H1 (cell line): ENCODE data around the gene CNR2. TPM values are rescaled to one million over a fixed set of nuclear protein-coding genes. Genes with fewer than 3 reads are reported as not detected.

Experiments used
- CTCF ChIA-PET: fragments of 300-600 bp; sonication (Branson Sonifier 250); formaldehyde crosslinking; loops from one replicate; lab custom pipeline; 2021; ENCODE audit not compliant: partially characterized antibody; lab: Charles Lee
- POLR2A ChIA-PET: fragments of 300-600 bp; sonication (Branson Sonifier 250); formaldehyde crosslinking; loops from one replicate; lab custom pipeline; 2021; ENCODE audit warnings: inconsistent platforms; ENCODE audit not compliant: partially characterized antibody; lab: Charles Lee
- DNase-seq, 2 experiments: peaks; one replicate each; pipeline versions ENCODE4 v3.0.0 to v3.0.0-alpha.2; 2010 to 2022; ENCODE audit warnings: low spot score in 2 of 2, low read depth in 1 of 2, mixed read lengths in 1 of 2
- FAIRE-seq: peaks from 2 replicates; lab custom pipeline; 2011; peaks lifted over from hg19 to GRCh38; lab: Jason Lieb, UNC
- H2AFZ ChIP-seq: 2 replicates; pipeline ENCODE4 v1.8.1; 2012; ENCODE audit warnings: low read length, inconsistent platforms
- H2AK5ac ChIP-seq: 2 replicates; pipeline ENCODE4 v1.6.1; 2013; ENCODE audit warnings: low read depth, low read length
- H2BK120ac ChIP-seq: replicated peaks from 2 replicates; pipeline ENCODE3; 2013; ENCODE audit warnings: low read depth, low read length, inconsistent platforms
- H2BK12ac ChIP-seq: 2 replicates; pipeline ENCODE4 v1.6.1; 2013; ENCODE audit warnings: low read depth, low read length
- H2BK15ac ChIP-seq: 2 replicates; pipeline ENCODE4 v1.6.1; 2013; ENCODE audit warnings: low read length
- H2BK20ac ChIP-seq: 2 replicates; pipeline ENCODE4 v1.6.1; 2013; ENCODE audit warnings: low read length
- H2BK5ac ChIP-seq: 2 replicates; pipeline ENCODE4 v1.6.1; 2013; ENCODE audit warnings: low read depth, low read length
- H3K14ac ChIP-seq: 2 replicates; pipeline ENCODE4 v1.6.1; 2013; ENCODE audit warnings: inconsistent platforms; ENCODE audit not compliant: insufficient read length
- H3K18ac ChIP-seq: 2 replicates; pipeline ENCODE4 v1.6.1; 2013; ENCODE audit warnings: low read length; ENCODE audit errors: extremely low read depth
- H3K23ac ChIP-seq: 2 replicates; pipeline ENCODE4 v1.6.1; 2013; ENCODE audit warnings: inconsistent platforms; ENCODE audit not compliant: insufficient read length
- H3K23me2 ChIP-seq: 2 replicates; pipeline ENCODE4 v1.6.1; 2013; ENCODE audit warnings: low read depth, low read length
- H3K27ac ChIP-seq: 2 replicates; pipeline ENCODE4 v1.6.1; 2011; ENCODE audit warnings: low read depth, low read length, inconsistent platforms
- H3K27me3 ChIP-seq, 4 experiments: replicated peaks in 1 of 4; 1 replicate in 1 of 4; 2 replicates in 3 of 4; pipeline versions ENCODE4 v1.6.1 to v1.8.1; 2011 to 2013; ENCODE audit warnings: low read length in 3 of 4, mild to moderate bottlenecking in 3 of 4, inconsistent platforms in 2 of 4, mixed read lengths in 2 of 4, moderate library complexity in 1 of 4; ENCODE audit not compliant: control insufficient read depth in 3 of 4, insufficient read depth in 3 of 4; ENCODE audit errors: extremely low read depth in 1 of 4
- H3K36me3 ChIP-seq, 4 experiments: 2 replicates each; pipeline versions ENCODE4 v1.6.1 to v1.8.1; 2011 to 2013; ENCODE audit warnings: mild to moderate bottlenecking in 4 of 4, low read length in 3 of 4, moderate library complexity in 2 of 4, control low read depth in 1 of 4, inconsistent platforms in 1 of 4; ENCODE audit not compliant: insufficient read depth in 4 of 4, control insufficient read depth in 2 of 4
- H3K4ac ChIP-seq: replicated peaks from 2 replicates; pipeline ENCODE3; 2013; ENCODE audit warnings: low read length, low read depth, mixed read lengths, inconsistent platforms; ENCODE audit not compliant: insufficient read length
- H3K4me1 ChIP-seq, 4 experiments: replicated peaks in 1 of 4; 1 replicate in 1 of 4; 2 replicates in 3 of 4; pipeline versions ENCODE4 v1.6.1 to v1.8.1; 2011 to 2013; ENCODE audit warnings: low read length in 3 of 4, inconsistent platforms in 2 of 4, mixed read lengths in 1 of 4; ENCODE audit not compliant: insufficient read depth in 4 of 4, control insufficient read depth in 3 of 4
- H3K4me2 ChIP-seq, 2 experiments: 2 replicates each; pipeline versions ENCODE4 v1.6.1 to v1.8.1; 2011 to 2013; ENCODE audit warnings: low read depth in 2 of 2, low read length in 2 of 2, control low read depth in 1 of 2, inconsistent platforms in 1 of 2, mild to moderate bottlenecking in 1 of 2; ENCODE audit not compliant: insufficient read depth in 1 of 2
- H3K4me3 ChIP-seq, 4 experiments: fragments of 200-600, 300-600 bp in 1 of 4; sonication (generic), shearing (Covaris generic), sonication (Bioruptor Twin) in 1 of 4; 2 replicates each; pipeline versions ENCODE4 v1.5.1 to v1.8.1; 2011 to 2016; ENCODE audit warnings: low read length in 4 of 4, low read depth in 3 of 4, control low read depth in 2 of 4, inconsistent platforms in 2 of 4, mild to moderate bottlenecking in 2 of 4, mixed read lengths in 1 of 4, moderate library complexity in 1 of 4; ENCODE audit not compliant: insufficient read depth in 2 of 4; ENCODE audit errors: extremely low read depth in 1 of 4
- H3K56ac ChIP-seq: replicated peaks from 2 replicates; pipeline ENCODE3; 2013; ENCODE audit warnings: low read depth, mild to moderate bottlenecking, mixed read lengths, low read length, inconsistent platforms; ENCODE audit not compliant: insufficient read length
- H3K79me1 ChIP-seq: 2 replicates; pipeline ENCODE4 v1.6.1; 2013; ENCODE audit warnings: low read depth, low read length, control low read depth
- H3K79me2 ChIP-seq, 2 experiments: 2 replicates each; pipeline versions ENCODE4 v1.6.1 to v1.8.1; 2012 to 2013; ENCODE audit warnings: low read length in 2 of 2, mild to moderate bottlenecking in 2 of 2, inconsistent platforms in 1 of 2; ENCODE audit not compliant: insufficient read depth in 2 of 2, control insufficient read depth in 1 of 2
- H3K9ac ChIP-seq, 4 experiments: replicated peaks in 1 of 4; 1 replicate in 1 of 4; 2 replicates in 3 of 4; pipeline versions ENCODE4 v1.6.1 to v1.8.1; 2011 to 2013; ENCODE audit warnings: low read depth in 3 of 4, low read length in 3 of 4, control low read depth in 2 of 4, mild to moderate bottlenecking in 2 of 4, moderate library complexity in 2 of 4, inconsistent platforms in 1 of 4; ENCODE audit errors: extremely low read depth in 1 of 4
- H3K9me3 ChIP-seq, 2 experiments: 2 replicates each; pipeline versions ENCODE4 v1.6.1 to v1.8.1; 2012 to 2013; ENCODE audit warnings: mild to moderate bottlenecking in 2 of 2, moderate library complexity in 2 of 2, control low read depth in 1 of 2, inconsistent platforms in 1 of 2, low read depth in 1 of 2, low read length in 1 of 2, mixed read lengths in 1 of 2; ENCODE audit not compliant: insufficient read depth in 2 of 2
- H4K20me1 ChIP-seq, 2 experiments: replicated peaks in 1 of 2; 2 replicates each; pipeline versions ENCODE3 to v1.8.1; 2011 to 2013; ENCODE audit warnings: inconsistent platforms in 2 of 2, low read length in 2 of 2, mild to moderate bottlenecking in 1 of 2; ENCODE audit not compliant: insufficient read depth in 2 of 2, control insufficient read depth in 1 of 2
- H4K5ac ChIP-seq: 2 replicates; pipeline ENCODE4 v1.6.1; 2013; ENCODE audit warnings: low read length, low read depth, mixed read lengths, inconsistent platforms; ENCODE audit not compliant: insufficient read length
- H4K8ac ChIP-seq: 2 replicates; pipeline ENCODE4 v1.8.0; 2013; ENCODE audit warnings: mild to moderate bottlenecking, moderate library complexity, low read length, inconsistent platforms; ENCODE audit not compliant: insufficient read depth; ENCODE audit errors: extremely low read depth
- H4K91ac ChIP-seq: replicated peaks from 2 replicates; pipeline ENCODE3; 2013; ENCODE audit warnings: low read length, mixed read lengths, inconsistent platforms; ENCODE audit not compliant: insufficient read length
- BCL11A ChIP-seq, 2 experiments: IDR thresholded peaks; one replicate each; pipeline ENCODE4 v1.6.1; 2011; ENCODE audit warnings: low read depth in 2 of 2, low read length in 2 of 2, mild to moderate bottlenecking in 2 of 2
- CTBP2 ChIP-seq: IDR thresholded peaks from 2 replicates; pipeline ENCODE4 v1.7.0; 2011; ENCODE audit warnings: borderline replicate concordance, mild to moderate bottlenecking, moderate library complexity, mixed read lengths, low read length; ENCODE audit not compliant: insufficient read depth, insufficient read length
- EP300 ChIP-seq, 2 experiments: IDR thresholded peaks; 1 replicate in 1 of 2; 2 replicates in 1 of 2; pipeline ENCODE4 v1.6.1; 2011 to 2012; ENCODE audit warnings: low read depth in 2 of 2, low read length in 2 of 2, mild to moderate bottlenecking in 2 of 2, borderline replicate concordance in 1 of 2, inconsistent platforms in 1 of 2, moderate library complexity in 1 of 2
- EZH2 ChIP-seq: fragments of 200-600 bp; sonication (generic); IDR thresholded peaks from 2 replicates; pipeline ENCODE4 v1.7.1; 2012; ENCODE audit warnings: low read depth, mild to moderate bottlenecking, moderate library complexity, low read length, inconsistent platforms; ENCODE audit not compliant: severe bottlenecking
- HDAC6 ChIP-seq: IDR thresholded peaks from one replicate; pipeline ENCODE4 v1.7.1; 2012; ENCODE audit warnings: low read depth, mild to moderate bottlenecking, inconsistent platforms, low read length, moderate library complexity
- KDM4A ChIP-seq: IDR thresholded peaks from one replicate; pipeline ENCODE4 v1.7.1; 2012; ENCODE audit warnings: low read depth, mild to moderate bottlenecking, moderate library complexity, low read length, inconsistent platforms; ENCODE audit not compliant: severe bottlenecking
- SIN3A ChIP-seq, 2 experiments: IDR thresholded peaks in 1 of 2; conservative IDR thresholded peaks in 1 of 2; 2 replicates each; pipeline ENCODE4 v1.6.1; 2011 to 2012; ENCODE audit warnings: low read length in 2 of 2, improper control_type of control experiment in 1 of 2, low read depth in 1 of 2, mild to moderate bottlenecking in 1 of 2
- SIX5 ChIP-seq: IDR thresholded peaks from 2 replicates; pipeline ENCODE4 v1.6.1; 2011; ENCODE audit warnings: mild to moderate bottlenecking, low read depth, low read length
- SP1 ChIP-seq: IDR thresholded peaks from 2 replicates; pipeline ENCODE4 v1.6.1; 2011; ENCODE audit warnings: low read depth, low read length
- SP2 ChIP-seq: IDR thresholded peaks from 2 replicates; pipeline ENCODE4 v1.6.1; 2012; ENCODE audit warnings: mild to moderate bottlenecking, low read length, inconsistent platforms
- SP4 ChIP-seq: IDR thresholded peaks from 2 replicates; pipeline ENCODE4 v1.6.1; 2012; ENCODE audit warnings: low read length, inconsistent platforms
- SRF ChIP-seq: IDR thresholded peaks from 2 replicates; pipeline ENCODE4 v1.6.1; 2011; ENCODE audit warnings: mild to moderate bottlenecking, low read depth, low read length, moderate library complexity
- TCF12 ChIP-seq: IDR thresholded peaks from 2 replicates; pipeline ENCODE4 v1.6.1; 2011; ENCODE audit warnings: low read depth, mild to moderate bottlenecking, low read length
- WGBS, 2 experiments: shearing (Covaris generic) in 1 of 2; methylation state at CpG; one replicate each; pipeline versions ENCODE4 v1.1.6 to v1.1.7; 2013 to 2015; ENCODE audit warnings: low lambda C conversion rate in 2 of 2, mixed read lengths in 2 of 2, inconsistent platforms in 1 of 2, low coverage in 1 of 2, missing lambda C conversion rate in 1 of 2; ENCODE audit not compliant: insufficient replicate concordance in 2 of 2, insufficient coverage in 1 of 2, insufficient read length in 1 of 2; ENCODE audit errors: extremely low coverage in 1 of 2, missing lambda C conversion rate in 1 of 2; 5-methylcytosine and 5-hydroxymethylcytosine counted together
- polyA plus RNA-seq, 7 experiments: library from polyadenylated mRNA; depleted of rRNA in 3 of 7; stranded (reverse) in 5 of 7; unstranded in 2 of 7; fragments of >200 nt in 5 of 7; fragments of 200-250 nt in 2 of 7; gene quantifications; 1 replicate in 5 of 7; 2 replicates in 1 of 7; 4 replicates in 1 of 7; pipeline versions ENCODE4 v1.2.1 to v1.2.3, GENCODE V29; 2011 to 2013; ENCODE audit warnings: missing spikeins in 2 of 7, mixed read lengths in 2 of 7
- total RNA-seq: library from RNA; stranded (reverse); fragmentation: NEBNext Ultra II Directional; extraction: Animal tissue kit (Norgen Biotek cat#: 25700); gene quantifications from 2 replicates; pipeline ENCODE4 v1.2.1, GENCODE V29; 2021

The CNR2 gene
- total and polyA plus RNA-seq, 2 of the 8 experiments (the other 6 are each of a cell fraction or from before 2014, with no cell fraction given), result not detected

DNA sequence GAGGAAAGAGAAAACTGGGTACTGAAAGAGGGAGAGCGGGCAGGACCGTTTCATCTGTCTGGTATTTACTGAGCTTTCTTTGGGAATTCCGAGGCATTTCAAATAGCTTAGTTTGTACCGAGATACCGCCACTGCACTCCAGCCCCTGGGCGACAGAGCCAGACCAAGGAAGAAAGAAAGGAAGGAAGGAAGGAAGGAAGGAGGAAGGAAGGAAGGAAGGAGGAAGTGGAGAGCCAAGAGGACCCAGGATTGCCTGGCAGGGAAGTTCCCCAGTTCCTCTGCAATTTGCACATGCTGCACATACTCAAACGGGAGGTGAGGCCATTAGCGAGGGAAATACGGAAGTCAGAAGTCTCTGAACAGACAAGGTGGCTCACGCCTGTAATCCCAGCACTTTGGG, 44.1 kb downstream of the CNR2 start:
- Histone ChIP-seq H2BK15ac (peak overlapping the region; percentile 36; the same call in 1 of the 2 replicates), H4K91ac (no peak overlapping the region), H4K5ac (no peak overlapping the region), H3K14ac (no peak overlapping the region), H2BK12ac (no peak overlapping the region), H3K27me3 (peaks cover 6 to 28% (median 19%) of the 10 kb centered on the region in 4 experiments), H2BK20ac (no peak overlapping the region), H3K23me2 (peaks cover 7% of the 10 kb centered on the region), H4K20me1 (no peaks in the 10 kb centered on the region), H3K18ac (no peak overlapping the region), H3K9me3 (no peaks in the 10 kb centered on the region), H4K8ac (no peak overlapping the region), H2AK5ac (no peak overlapping the region), H3K4ac (no peak overlapping the region), H3K79me1 (no peaks in the 10 kb centered on the region), H3K4me3 (no peak overlapping the region), H3K79me2 (no peaks in the 10 kb centered on the region), H2BK120ac (no peak overlapping the region), H3K56ac (no peak overlapping the region), H3K36me3 (no peaks in the 10 kb centered on the region), H2AFZ (0 out of 2 replicates have a peak overlapping the region, but pooled peaks have one; percentile 78), H2BK5ac (no peak overlapping the region), H3K27ac (no peak overlapping the region), H3K4me2 (0 out of 4 replicates have a peak overlapping the region, but pooled peaks of 1 of the 2 experiments have one; percentile 79), H3K4me1 (no peaks in the 10 kb centered on the region; a peak in 1 of 7 replicates), H3K9ac (no peak overlapping the region), H3K23ac (no peak overlapping the region)
- no peak for FAIRE-seq
- POLR2A ChIA-PET, result interaction anchor here (0.6 to 1.5 kb wide), 3 partner anchors 44 to 108 kb away, joined by 3 read pairs; partner anchors contain the start of gene HMGCL
- CTCF ChIA-PET, result interaction anchor here (0.6 to 4.5 kb wide), 15 partner anchors 11 to 521 kb away, joined by 3 to 40 read pairs (median 3); no protein-coding TSS in a partner anchor
- WGBS, 2 experiments, result 87% methylated on average over 10 of the region's 10 CpGs; no CpG with 5 or more reads in 1 of the 2 experiments
- no peak for DNase-seq
- TF ChIP-seq EP300 (IDR thresholded peaks at IDR 0.05; ENCODE audit: borderline replicate concordance in 1 of 2, low read depth in 2 of 2, low read length in 2 of 2), result no peak
- TF ChIP-seq TCF12, result no peak
- TF ChIP-seq CTBP2, result no peak
- no peak for TF ChIP-seq SP1
- TF ChIP-seq BCL11A (IDR thresholded peaks at IDR 0.05; ENCODE audit: low read depth in 2 of 2, low read length in 2 of 2), result no peak
- TF ChIP-seq SP2, result no peak
- no peak for TF ChIP-seq SIN3A (conservative IDR thresholded peaks at IDR 0.05 in 1 of 2, IDR thresholded peaks at IDR 0.05 in 1 of 2; ENCODE audit: low read depth in 1 of 2, low read length in 2 of 2)
- TF ChIP-seq SIX5, result no peak
- no peak for TF ChIP-seq EZH2
- TF ChIP-seq SP4, result no peak
- TF ChIP-seq SRF, result no peak
- no peak for TF ChIP-seq HDAC6
- no peak for TF ChIP-seq KDM4A
